GM18907 (cell line): ENCODE measurements around the gene PROB1.

Source experiments
- ATAC-seq: cut with Tn5 transposase; IDR thresholded peaks from one replicate; pipeline ENCODE4 v1.9.1; 2021; ENCODE audit warnings: mild to moderate bottlenecking, moderate library complexity; ENCODE audit not compliant: unreplicated experiment

The PROB1 gene

DNA sequence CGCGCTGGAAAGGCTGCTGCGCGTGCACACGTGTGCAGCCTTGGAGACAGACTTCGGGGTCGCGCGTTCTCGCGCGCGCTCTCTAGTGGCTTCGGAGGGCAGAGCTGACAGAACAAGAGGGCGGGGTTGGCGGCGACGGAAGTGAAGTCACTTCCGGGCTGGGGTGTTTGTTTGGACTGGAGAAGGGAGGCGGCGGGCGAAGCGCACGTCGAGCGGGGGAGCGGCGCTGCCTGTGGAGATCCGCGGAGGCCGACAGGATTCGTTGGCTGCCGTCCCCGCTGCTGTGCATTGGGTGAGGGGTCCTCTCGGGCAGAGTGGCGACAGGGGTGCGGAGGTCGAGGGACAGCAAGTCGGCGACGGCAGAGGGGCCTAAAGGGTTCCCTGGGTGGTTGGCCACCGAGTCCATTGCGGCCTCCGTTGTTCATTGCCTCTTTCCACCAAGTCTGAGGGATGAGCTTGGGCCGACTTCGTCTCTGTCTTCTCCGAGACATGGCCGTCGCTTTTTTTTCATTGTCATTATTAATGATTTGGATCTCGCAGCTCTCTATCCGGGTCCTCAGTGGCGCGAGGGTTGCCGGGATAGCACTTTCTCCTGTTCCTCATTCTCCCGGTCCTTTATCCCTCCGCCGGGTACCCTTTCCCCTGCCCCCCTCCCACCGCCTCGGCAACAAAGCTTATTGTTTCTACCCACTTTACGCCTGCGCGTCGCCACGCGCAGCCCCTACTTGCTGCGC is 53.0 kb downstream of the PROB1 start, which contains the start of gene PAIP2:
Gene PAIP2, plus strand, starts transcription at position 166 of the 734 bp plus-strand sequence. CDS start 21,931 bp downstream, outside the sequence.
- ATAC-seq: peak; percentile 90

DNA sequence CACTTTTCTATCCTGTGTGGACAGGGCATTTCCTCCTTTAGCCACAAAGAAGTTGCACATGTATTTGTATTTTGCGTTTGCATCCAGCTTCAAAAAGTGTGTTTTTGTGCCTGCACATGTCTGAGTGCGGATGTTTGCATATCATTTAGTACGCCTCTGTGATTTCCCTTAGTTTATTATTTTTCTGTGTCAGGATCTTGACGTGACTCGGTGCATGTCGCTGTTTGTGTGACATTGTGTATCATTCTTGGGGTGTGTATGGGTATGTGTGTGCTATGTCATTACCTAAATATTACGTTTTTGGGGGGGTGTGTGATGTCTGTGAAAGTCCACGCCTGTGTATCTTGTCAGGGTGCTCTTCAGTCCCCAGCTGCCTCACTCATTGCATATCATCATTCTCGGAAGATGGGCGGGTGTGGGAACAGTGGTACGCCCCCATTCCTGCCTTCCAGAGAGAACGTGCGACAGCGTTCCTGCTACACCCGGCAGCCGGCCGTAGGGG is 53.7 kb downstream of the PROB1 start:
- no peak for ATAC-seq
